WERI-Rb-1 (cell line): Measurements from ENCODE around the gene BCR.

Experiments used
- DNase-seq: peaks from one replicate; pipeline ENCODE4 v3.0.0-alpha.2; 2020
- H3K27ac ChIP-seq: fragments of 250-450 bp; sonication (Bioruptor Pico); 2 replicates; pipeline ENCODE4 v1.5.1; 2020; ENCODE audit warnings: mild to moderate bottlenecking, moderate library complexity
- H3K27me3 ChIP-seq: fragments of 250-450 bp; sonication (Bioruptor Pico); 2 replicates; pipeline ENCODE4 v1.5.1; 2021; ENCODE audit warnings: mild to moderate bottlenecking, low read depth, moderate library complexity; ENCODE audit not compliant: insufficient read depth, severe bottlenecking
- H3K36me3 ChIP-seq: fragments of 250-450 bp; sonication (Bioruptor Pico); 2 replicates; pipeline ENCODE4 v1.5.1; 2020; ENCODE audit warnings: mild to moderate bottlenecking, moderate library complexity
- H3K4me3 ChIP-seq: 2 replicates; pipeline ENCODE4 v1.5.1; 2011; ENCODE audit warnings: low read depth, mild to moderate bottlenecking, control low read depth, low read length
- H3K9me3 ChIP-seq: fragments of 250-450 bp; sonication (Bioruptor Pico); 2 replicates; pipeline ENCODE4 v1.5.1; 2021; ENCODE audit warnings: mild to moderate bottlenecking, moderate library complexity; ENCODE audit not compliant: severe bottlenecking
- CTCF ChIP-seq: IDR thresholded peaks from 2 replicates; pipeline ENCODE4 v1.5.1; 2011; ENCODE audit warnings: low read depth, mild to moderate bottlenecking, control low read depth, inconsistent platforms, low read length

The BCR gene

DNA sequence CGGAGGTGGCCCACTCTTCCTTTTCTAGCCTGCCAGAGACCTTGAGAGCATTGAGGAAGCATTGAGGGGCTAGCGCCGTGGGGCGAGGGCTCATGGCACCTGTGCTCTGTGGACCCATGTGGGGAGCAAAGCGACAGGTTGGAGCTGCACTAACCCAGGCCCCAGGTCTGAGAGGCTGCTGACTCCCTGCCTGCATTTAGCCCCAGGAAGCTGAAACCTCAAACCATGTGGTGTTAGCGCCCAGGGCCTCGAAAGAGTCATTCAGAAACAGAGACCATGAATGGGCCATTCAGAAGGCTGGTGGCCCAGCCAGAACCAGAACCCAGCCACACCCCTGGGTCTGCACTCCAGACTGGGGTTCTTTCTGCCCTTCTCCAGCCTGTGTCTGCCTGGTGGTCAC lies 88.6 kb downstream of the BCR start:
- Histone ChIP-seq H3K36me3 (peaks cover 76% of the 10 kb centered on the region), H3K27me3 (no peaks in the 10 kb centered on the region), H3K27ac (no peak overlapping the region; the same call in 1 of the 2 replicates), H3K9me3 (no peaks in the 10 kb centered on the region), H3K4me3 (no peak overlapping the region)
- DNase-seq: no peak
- TF ChIP-seq CTCF: no peak

DNA sequence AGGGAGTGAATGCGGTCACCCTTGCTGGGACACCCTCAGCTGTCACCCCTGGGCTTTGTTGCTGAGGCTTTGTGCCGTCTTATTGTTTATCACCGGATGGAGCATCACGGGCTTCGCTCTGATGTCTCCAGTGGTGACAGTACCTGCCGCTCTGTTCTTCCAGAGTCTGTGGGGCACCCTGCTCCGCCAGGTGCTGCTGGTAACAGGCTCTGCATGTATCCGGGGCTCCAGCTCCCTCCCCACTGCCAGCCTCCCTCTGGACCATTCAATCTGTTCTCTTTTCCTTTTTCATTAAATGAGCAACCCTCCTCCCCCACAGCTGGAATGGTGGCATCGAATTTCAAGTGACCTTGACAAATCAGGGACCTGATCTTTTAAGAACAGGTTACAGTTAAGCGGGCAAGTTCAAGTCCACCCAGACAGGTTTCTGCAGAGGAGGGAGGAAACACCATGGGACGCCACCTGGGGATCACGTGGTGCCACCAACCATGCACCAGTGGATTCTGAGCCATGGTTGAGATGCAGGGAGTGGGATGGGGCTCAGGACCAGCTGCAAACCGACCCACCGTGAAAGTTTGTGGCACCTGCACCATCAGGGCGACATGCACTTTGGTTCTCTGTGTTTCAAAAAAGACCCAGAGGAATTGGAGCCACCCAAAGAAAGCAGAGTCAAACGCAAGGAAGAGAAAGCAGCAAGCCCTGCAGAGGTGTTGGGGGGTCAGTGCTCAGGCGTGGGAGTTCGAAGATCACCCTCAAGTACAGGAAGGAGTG lies 89.3 kb downstream of the BCR start:
- Histone ChIP-seq H3K9me3 (no peaks in the 10 kb centered on the region), H3K36me3 (peaks cover 78% of the 10 kb centered on the region), H3K27me3 (no peaks in the 10 kb centered on the region), H3K27ac (no peak overlapping the region), H3K4me3 (no peak overlapping the region)
- no peak for TF ChIP-seq CTCF
- DNase-seq: no peak

DNA sequence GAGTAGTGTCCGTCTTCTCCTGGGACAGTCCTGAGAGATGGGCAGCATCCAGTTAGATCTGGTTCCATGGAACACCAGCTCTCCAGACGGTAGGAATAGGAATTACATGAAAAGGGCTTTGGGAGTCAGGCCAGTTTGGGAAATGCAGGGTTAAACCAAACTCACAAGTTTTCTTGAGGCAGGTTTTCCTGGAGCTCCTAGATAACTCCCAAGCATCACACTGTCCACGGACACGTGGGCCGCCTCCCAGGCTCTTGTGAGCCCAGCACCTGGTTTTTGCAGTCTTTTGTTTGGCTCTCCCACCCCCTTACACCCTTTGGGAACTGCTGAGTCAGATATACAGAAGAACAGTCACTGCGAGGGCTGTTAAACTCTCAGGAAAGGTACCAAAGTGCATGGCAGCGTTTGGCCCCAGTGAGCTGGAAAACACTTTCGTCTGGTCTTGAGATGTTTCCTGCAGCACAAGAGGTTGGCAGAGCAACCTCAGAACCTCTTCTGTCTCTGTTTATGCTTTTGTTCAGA lies 90.0 kb downstream of the BCR start:
- Histone ChIP-seq H3K27ac (no peak overlapping the region), H3K36me3 (peaks cover 77% of the 10 kb centered on the region), H3K4me3 (no peak overlapping the region), H3K9me3 (no peaks in the 10 kb centered on the region), H3K27me3 (no peaks in the 10 kb centered on the region)
- no peak for TF ChIP-seq CTCF
- DNase-seq: no peak

DNA sequence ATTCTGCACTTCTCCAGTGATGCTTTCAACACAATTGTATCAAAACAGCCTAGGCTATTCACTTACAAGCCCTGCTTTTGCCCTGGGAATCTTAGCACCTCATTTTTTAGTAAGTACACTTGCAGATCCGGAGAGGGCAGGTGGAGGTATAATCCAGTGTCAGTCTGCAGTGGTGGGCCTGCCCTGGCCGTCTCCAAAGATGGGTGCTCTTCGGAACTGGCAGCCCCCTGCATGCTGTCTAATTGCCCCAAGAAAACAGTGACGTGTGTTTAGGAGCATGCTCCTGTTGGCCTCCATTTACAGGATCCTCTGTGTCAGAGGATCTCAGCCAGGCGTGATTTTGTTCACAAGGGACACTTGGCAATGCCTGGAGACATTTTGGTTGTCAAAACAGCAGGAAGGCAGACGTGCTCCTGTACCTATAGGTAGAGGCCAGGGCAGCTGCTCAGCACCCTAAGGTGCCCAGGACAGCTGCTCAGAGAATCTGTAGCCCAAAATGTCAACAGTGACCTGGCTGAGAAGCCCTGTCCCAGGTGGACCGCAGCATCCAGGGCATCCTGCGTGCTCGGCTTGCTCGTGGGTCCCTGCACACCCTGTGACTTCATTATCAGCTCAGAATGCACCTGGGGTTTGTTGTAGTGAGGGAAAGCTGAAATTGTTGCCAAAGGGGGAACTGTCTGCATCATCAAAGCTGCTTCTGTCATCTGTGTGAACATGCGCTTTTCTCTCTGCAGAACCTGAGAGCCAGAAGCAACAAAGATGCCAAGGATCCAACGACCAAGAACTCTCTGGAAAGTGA lies 90.7 kb downstream of the BCR start:
- no peak overlapping the region for H3K27ac ChIP-seq
- no peaks in the 10 kb centered on the region for H3K9me3 ChIP-seq
- no peaks in the 10 kb centered on the region for H3K27me3 ChIP-seq
- TF ChIP-seq CTCF: no peak
- H3K4me3 ChIP-seq: no peak overlapping the region
- peaks cover 79% of the 10 kb centered on the region for H3K36me3 ChIP-seq
- no peak for DNase-seq

DNA sequence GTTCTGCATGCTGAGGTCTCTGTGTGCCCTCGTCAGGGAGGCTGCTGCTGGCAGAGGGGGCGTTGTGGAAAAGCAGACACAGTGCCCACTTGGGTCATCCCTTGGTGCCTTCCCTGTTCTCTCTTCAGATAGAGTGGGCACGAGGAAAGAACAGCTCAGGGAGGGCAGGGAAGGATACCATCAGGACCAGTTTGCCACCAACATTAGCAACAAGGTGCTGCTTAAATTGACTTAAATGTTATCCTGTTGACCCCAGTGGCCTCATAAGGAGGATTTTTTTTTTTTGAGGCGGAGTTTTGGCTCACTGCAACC lies 91.2 kb downstream of the BCR start:
- no peaks in the 10 kb centered on the region for H3K9me3 ChIP-seq
- no peak for DNase-seq
- H3K27me3 ChIP-seq: no peaks in the 10 kb centered on the region
- H3K4me3 ChIP-seq: no peak overlapping the region
- TF ChIP-seq CTCF: no peak
- H3K36me3 ChIP-seq: peaks cover 77% of the 10 kb centered on the region
- no peak overlapping the region for H3K27ac ChIP-seq
